ENCODE results near the gene SCARB1. TPM values are rescaled to one million over a fixed set of nuclear protein-coding genes. Genes with fewer than 3 reads are reported as not detected.
A peak's percentile ranks its signal among the peaks of the same experiment; 100 is the strongest.

Gene SCARB1
- total and polyA plus RNA-seq, 2 experiments from 2014 or later: 31.0 to 62.5 TPM

GRCh38 chr12:124821252-124822200, 42.1 kb downstream of the SCARB1 start:
- Histone ChIP-seq H3K4me1 (ENCODE audit: insufficient read depth) (peaks cover 35% of the 10 kb centered on the region), H4K20me1 (replicated peaks; ENCODE audit: insufficient read depth) (no peaks in the 10 kb centered on the region; the same call in 1 of the 2 replicates), H3K9me2 (ENCODE audit: insufficient read depth) (no peaks in the 10 kb centered on the region), H3K79me2 (replicated peaks; ENCODE audit: insufficient read depth) (peaks cover 50% of the 10 kb centered on the region), H2AFZ (no peak overlapping the region), H3K36me3 (ENCODE audit: insufficient read depth) (no peaks in the 10 kb centered on the region), H3K4me2 (no peak overlapping the region), H3K27ac (ENCODE audit: low read depth) (peak overlapping the region; percentile 19; the same call in 1 of the 2 replicates), H3F3A (replicated peaks; ENCODE audit: low read depth) (0 out of 2 replicates have a peak, but pooled peaks cover 8% of the 10 kb centered on the region), H3K4me3 (no peak overlapping the region), H3K27me3 (ENCODE audit: insufficient read depth) (no peaks in the 10 kb centered on the region)
- Mint-ChIP-seq H3K4me1 (peaks cover 28% of the 10 kb centered on the region), H3K27me3 (ENCODE audit: insufficient read depth, low read depth, poor library complexity) (peaks cover 5% of the 10 kb centered on the region), H3K27ac (peak overlapping the region; percentile 8; the same call in 1 of the 2 replicates), H3K9me3 (no peaks in the 10 kb centered on the region), H3K36me3 (ENCODE audit: low read depth) (no peaks in the 10 kb centered on the region), H3K4me3 (no peak overlapping the region)
- no peak for TF ChIP-seq ZNF114 (CRISPR knock-in tag; IDR thresholded peaks at IDR 0.05)
- TF ChIP-seq POLR2AphosphoS5 (IDR thresholded peaks at IDR 0.05; ENCODE audit: low read depth): no peak
- no peak for TF ChIP-seq CREB1 (CRISPR knock-in tag; IDR thresholded peaks at IDR 0.05; ENCODE audit: low read depth)
- TF ChIP-seq JUNB (IDR thresholded peaks at IDR 0.05; ENCODE audit: unreplicated experiment): no peak
- TF ChIP-seq, protein P1, sequence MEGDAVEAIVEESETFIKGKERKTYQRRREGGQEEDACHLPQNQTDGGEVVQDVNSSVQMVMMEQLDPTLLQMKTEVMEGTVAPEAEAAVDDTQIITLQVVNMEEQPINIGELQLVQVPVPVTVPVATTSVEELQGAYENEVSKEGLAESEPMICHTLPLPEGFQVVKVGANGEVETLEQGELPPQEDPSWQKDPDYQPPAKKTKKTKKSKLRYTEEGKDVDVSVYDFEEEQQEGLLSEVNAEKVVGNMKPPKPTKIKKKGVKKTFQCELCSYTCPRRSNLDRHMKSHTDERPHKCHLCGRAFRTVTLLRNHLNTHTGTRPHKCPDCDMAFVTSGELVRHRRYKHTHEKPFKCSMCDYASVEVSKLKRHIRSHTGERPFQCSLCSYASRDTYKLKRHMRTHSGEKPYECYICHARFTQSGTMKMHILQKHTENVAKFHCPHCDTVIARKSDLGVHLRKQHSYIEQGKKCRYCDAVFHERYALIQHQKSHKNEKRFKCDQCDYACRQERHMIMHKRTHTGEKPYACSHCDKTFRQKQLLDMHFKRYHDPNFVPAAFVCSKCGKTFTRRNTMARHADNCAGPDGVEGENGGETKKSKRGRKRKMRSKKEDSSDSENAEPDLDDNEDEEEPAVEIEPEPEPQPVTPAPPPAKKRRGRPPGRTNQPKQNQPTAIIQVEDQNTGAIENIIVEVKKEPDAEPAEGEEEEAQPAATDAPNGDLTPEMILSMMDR (conservative IDR thresholded peaks at IDR 0.05; ENCODE audit: low read depth in 2 of 2): no peak
- no peak for TF ChIP-seq ZNF331 (CRISPR knock-in tag; IDR thresholded peaks at IDR 0.05; ENCODE audit: low read depth)
- no peak for TF ChIP-seq EZH2phosphoT487 (IDR thresholded peaks at IDR 0.05; ENCODE audit: unreplicated experiment)
- no peak for TF ChIP-seq NANOG (IDR thresholded peaks at IDR 0.05; ENCODE audit: borderline replicate concordance)
- no peak for TF ChIP-seq ETS1 (IDR thresholded peaks at IDR 0.05)
- no peak for TF ChIP-seq EZH2 (IDR thresholded peaks at IDR 0.05; ENCODE audit: low read depth, unreplicated experiment)
- DNase-seq (ENCODE audit: low spot score) (no peak), ATAC-seq (no peak)

GRCh38 chr12:124820199-124820598, 43.5 kb downstream of the SCARB1 start:
- H3K9me3 Mint-ChIP-seq: no peaks in the 10 kb centered on the region
- ATAC-seq (no peak), DNase-seq (ENCODE audit: low spot score) (no peak)
- Histone ChIP-seq H3K4me3 (no peak overlapping the region), H3K36me3 (ENCODE audit: insufficient read depth) (no peaks in the 10 kb centered on the region), H2AFZ (no peak overlapping the region), H3K4me1 (ENCODE audit: insufficient read depth) (peaks cover 29% of the 10 kb centered on the region), H3F3A (replicated peaks; ENCODE audit: low read depth) (0 out of 2 replicates have a peak, but pooled peaks cover 2% of the 10 kb centered on the region), H3K79me2 (replicated peaks; ENCODE audit: insufficient read depth) (peaks cover 40% of the 10 kb centered on the region), H3K4me2 (no peak overlapping the region), H3K27ac (ENCODE audit: low read depth) (no peak overlapping the region), H3K9me2 (ENCODE audit: insufficient read depth) (no peaks in the 10 kb centered on the region), H3K27me3 (ENCODE audit: insufficient read depth) (no peaks in the 10 kb centered on the region), H4K20me1 (replicated peaks; ENCODE audit: insufficient read depth) (no peaks in the 10 kb centered on the region)
- H3K4me1 Mint-ChIP-seq: peaks cover 28% of the 10 kb centered on the region
- no peak overlapping the region for H3K4me3 Mint-ChIP-seq
- H3K27ac Mint-ChIP-seq: no peak overlapping the region
- H3K27me3 Mint-ChIP-seq (ENCODE audit: insufficient read depth, low read depth, poor library complexity): peaks cover 5% of the 10 kb centered on the region
- peaks cover 5% of the 10 kb centered on the region; the same call in 2 of the 3 replicates for H3K36me3 Mint-ChIP-seq (ENCODE audit: low read depth)
- TF ChIP-seq JUNB (IDR thresholded peaks at IDR 0.05; ENCODE audit: unreplicated experiment) (no peak), POLR2AphosphoS5 (IDR thresholded peaks at IDR 0.05; ENCODE audit: low read depth) (no peak), ZNF331 (CRISPR knock-in tag; IDR thresholded peaks at IDR 0.05; ENCODE audit: low read depth) (no peak), EZH2phosphoT487 (IDR thresholded peaks at IDR 0.05; ENCODE audit: unreplicated experiment) (no peak), CREB1 (CRISPR knock-in tag; IDR thresholded peaks at IDR 0.05; ENCODE audit: low read depth) (no peak), ZNF114 (CRISPR knock-in tag; IDR thresholded peaks at IDR 0.05) (no peak), NANOG (IDR thresholded peaks at IDR 0.05; ENCODE audit: borderline replicate concordance) (no peak), ETS1 (IDR thresholded peaks at IDR 0.05) (no peak), STAT1 (IDR thresholded peaks at IDR 0.05; ENCODE audit: unreplicated experiment) (no peak)
- TF ChIP-seq, protein P2, sequence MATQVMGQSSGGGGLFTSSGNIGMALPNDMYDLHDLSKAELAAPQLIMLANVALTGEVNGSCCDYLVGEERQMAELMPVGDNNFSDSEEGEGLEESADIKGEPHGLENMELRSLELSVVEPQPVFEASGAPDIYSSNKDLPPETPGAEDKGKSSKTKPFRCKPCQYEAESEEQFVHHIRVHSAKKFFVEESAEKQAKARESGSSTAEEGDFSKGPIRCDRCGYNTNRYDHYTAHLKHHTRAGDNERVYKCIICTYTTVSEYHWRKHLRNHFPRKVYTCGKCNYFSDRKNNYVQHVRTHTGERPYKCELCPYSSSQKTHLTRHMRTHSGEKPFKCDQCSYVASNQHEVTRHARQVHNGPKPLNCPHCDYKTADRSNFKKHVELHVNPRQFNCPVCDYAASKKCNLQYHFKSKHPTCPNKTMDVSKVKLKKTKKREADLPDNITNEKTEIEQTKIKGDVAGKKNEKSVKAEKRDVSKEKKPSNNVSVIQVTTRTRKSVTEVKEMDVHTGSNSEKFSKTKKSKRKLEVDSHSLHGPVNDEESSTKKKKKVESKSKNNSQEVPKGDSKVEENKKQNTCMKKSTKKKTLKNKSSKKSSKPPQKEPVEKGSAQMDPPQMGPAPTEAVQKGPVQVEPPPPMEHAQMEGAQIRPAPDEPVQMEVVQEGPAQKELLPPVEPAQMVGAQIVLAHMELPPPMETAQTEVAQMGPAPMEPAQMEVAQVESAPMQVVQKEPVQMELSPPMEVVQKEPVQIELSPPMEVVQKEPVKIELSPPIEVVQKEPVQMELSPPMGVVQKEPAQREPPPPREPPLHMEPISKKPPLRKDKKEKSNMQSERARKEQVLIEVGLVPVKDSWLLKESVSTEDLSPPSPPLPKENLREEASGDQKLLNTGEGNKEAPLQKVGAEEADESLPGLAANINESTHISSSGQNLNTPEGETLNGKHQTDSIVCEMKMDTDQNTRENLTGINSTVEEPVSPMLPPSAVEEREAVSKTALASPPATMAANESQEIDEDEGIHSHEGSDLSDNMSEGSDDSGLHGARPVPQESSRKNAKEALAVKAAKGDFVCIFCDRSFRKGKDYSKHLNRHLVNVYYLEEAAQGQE (IDR thresholded peaks at IDR 0.05; ENCODE audit: unreplicated experiment): no peak

All from GM23338 (cell line).